Muscle of leg (tissue), 11 donors: ENCODE results near the gene SLC34A3. TPM values are rescaled to one million over a fixed set of nuclear protein-coding genes. Genes with fewer than 3 reads are reported as not detected.
"Not testable (repeated sequence)": the region's sequence is repeated elsewhere in the genome, so short reads cannot be mapped to it uniquely, and the experiment has no call there.

Experiments used
- DNase-seq: peaks from one replicate; pipeline ENCODE4 v3.0.0; 2013
- H3K27ac ChIP-seq: one replicate; pipeline ENCODE4 v1.5.1; 2013; ENCODE audit warnings: mild to moderate bottlenecking, low read length, control low read depth
- H3K27me3 ChIP-seq: one replicate; pipeline ENCODE4 v1.6.1; 2013; ENCODE audit warnings: low read length; ENCODE audit not compliant: control insufficient read depth, insufficient read depth
- H3K36me3 ChIP-seq: one replicate; pipeline ENCODE4 v1.6.1; 2013; ENCODE audit warnings: low read length; ENCODE audit not compliant: control insufficient read depth, insufficient read depth
- H3K4me1 ChIP-seq: one replicate; pipeline ENCODE4 v1.6.1; 2013; ENCODE audit warnings: low read length; ENCODE audit not compliant: control insufficient read depth, insufficient read depth
- H3K4me3 ChIP-seq: one replicate; pipeline ENCODE4 v1.5.1; 2013; ENCODE audit warnings: low read length, control low read depth
- H3K9me3 ChIP-seq: replicated peaks from 2 replicates; pipeline ENCODE4 v1.6.1; 2013; ENCODE audit warnings: low read depth, low read length; ENCODE audit not compliant: control insufficient read depth
- WGBS: methylation state at CpG from one replicate; pipeline ENCODE4 v1.1.5; 2013; ENCODE audit warnings: missing lambda C conversion rate; ENCODE audit not compliant: insufficient coverage; 5-methylcytosine and 5-hydroxymethylcytosine counted together
- polyA plus RNA-seq, 8 donors: library from polyadenylated mRNA; unstranded; fragments of 120-200 nt; gene quantifications; one replicate each; pipeline versions ENCODE4 v1.2.1 to v1.2.3, GENCODE V29; 2013; ENCODE audit warnings: inconsistent platforms in 1 of 8, low replicate concordance in 1 of 8; ENCODE audit not compliant: insufficient read length in 8 of 8, insufficient read depth in 1 of 8
- total RNA-seq: library from RNA; stranded (reverse); fragments of 120-200 nt; gene quantifications from one replicate; pipeline ENCODE4 v1.2.4, GENCODE V29; 2013

The SLC34A3 gene
- total and polyA plus RNA-seq, 9 donors: 0.04 to 3.6 (median 1.3) TPM

GRCh38 chr9:137251490-137252268 is 21.0 kb downstream of the SLC34A3 start:
- Histone ChIP-seq H3K4me3 (no peak overlapping the region), H3K36me3 (peaks cover 6% of the 10 kb centered on the region), H3K27ac (no peak overlapping the region), H3K27me3 (no peaks in the 10 kb centered on the region), H3K4me1 (peaks cover 42% of the 10 kb centered on the region), H3K9me3 (no peaks in the 10 kb centered on the region)
- no peak for DNase-seq
- 82% methylated on average over 13 of the region's 22 CpGs for WGBS

GRCh38 chr9:137252555-137253506 is 22.1 kb downstream of the SLC34A3 start:
- Histone ChIP-seq H3K4me1 (peaks cover 34% of the 10 kb centered on the region), H3K9me3 (no peaks in the 10 kb centered on the region), H3K4me3 (no peak overlapping the region), H3K36me3 (peaks cover 12% of the 10 kb centered on the region), H3K27me3 (no peaks in the 10 kb centered on the region), H3K27ac (no peak overlapping the region)
- 65% methylated on average over 25 of the region's 35 CpGs for WGBS
- no peak for DNase-seq

GRCh38 chr9:137253717-137254623 is 23.3 kb downstream of the SLC34A3 start:
- H3K4me1 ChIP-seq: peaks cover 32% of the 10 kb centered on the region
- no peaks in the 10 kb centered on the region for H3K9me3 ChIP-seq
- no peaks in the 10 kb centered on the region for H3K27me3 ChIP-seq
- peak overlapping the region; percentile 80 for H3K4me3 ChIP-seq
- 46% methylated on average over 21 of the region's 21 CpGs for WGBS
- no peak overlapping the region for H3K27ac ChIP-seq
- DNase-seq: no peak
- peaks cover 15% of the 10 kb centered on the region for H3K36me3 ChIP-seq

GRCh38 chr9:137254624-137255447 is 24.1 kb downstream of the SLC34A3 start, which contains the start of gene NELFB:
Gene NELFB, plus strand, starts transcription at chr9:137255327.
- H3K36me3 ChIP-seq: peaks cover 19% of the 10 kb centered on the region
- no peaks in the 10 kb centered on the region for H3K9me3 ChIP-seq
- H3K27ac ChIP-seq: peak within 1 kb of the TSS; percentile 82
- H3K27me3 ChIP-seq: no peaks in the 10 kb centered on the region
- peaks cover 32% of the 10 kb centered on the region for H3K4me1 ChIP-seq
- peak within 1 kb of the TSS; percentile 95 for H3K4me3 ChIP-seq
- DNase-seq: peak; percentile 96
- under 1% methylated on average over 100 of the region's 105 CpGs for WGBS

GRCh38 chr9:137255448-137256114 is 24.9 kb downstream of the SLC34A3 start:
- H3K27ac ChIP-seq: peak overlapping the region; percentile 20

GRCh38 chr9:137256362-137256761 is 25.7 kb downstream of the SLC34A3 start:
- H3K4me3 ChIP-seq: peak overlapping the region; percentile 95
- 85% methylated on average over 15 of the region's 15 CpGs for WGBS
- no peak for DNase-seq

More at GRCh38 chr9:137255448-137256114, 24.9 kb downstream of the SLC34A3 start:
- 1% methylated on average over 42 of the region's 51 CpGs for WGBS
- H3K4me3 ChIP-seq: peak overlapping the region; percentile 95
- no peaks in the 10 kb centered on the region for H3K27me3 ChIP-seq
- no peaks in the 10 kb centered on the region for H3K9me3 ChIP-seq
- peaks cover 28% of the 10 kb centered on the region for H3K4me1 ChIP-seq
- peaks cover 19% of the 10 kb centered on the region for H3K36me3 ChIP-seq
- no peak for DNase-seq

GRCh38 chr9:137256856-137257255 is 26.2 kb downstream of the SLC34A3 start:
- no peaks in the 10 kb centered on the region for H3K27me3 ChIP-seq
- WGBS: 95% methylated on average over 12 of the region's 15 CpGs
- peaks cover 19% of the 10 kb centered on the region for H3K36me3 ChIP-seq
- H3K4me3 ChIP-seq: no peak overlapping the region
- H3K4me1 ChIP-seq: peaks cover 23% of the 10 kb centered on the region
- H3K27ac ChIP-seq: no peak overlapping the region
- no peaks in the 10 kb centered on the region for H3K9me3 ChIP-seq
- no peak for DNase-seq

More at GRCh38 chr9:137256362-137256761, 25.7 kb downstream of the SLC34A3 start:
- Histone ChIP-seq H3K9me3 (no peaks in the 10 kb centered on the region), H3K4me1 (peaks cover 23% of the 10 kb centered on the region), H3K36me3 (peaks cover 19% of the 10 kb centered on the region), H3K27ac (no peak overlapping the region), H3K27me3 (no peaks in the 10 kb centered on the region)

GRCh38 chr9:137262173-137262908 is 31.6 kb downstream of the SLC34A3 start:
- H3K27me3 ChIP-seq, H3K4me3 ChIP-seq, H3K27ac ChIP-seq, H3K4me1 ChIP-seq, H3K9me3 ChIP-seq: not testable (repeated sequence)
- H3K36me3 ChIP-seq: peaks cover 49% of the 10 kb centered on the region
- peak; percentile 30 for DNase-seq
- 75% methylated on average over 2 of the region's 15 CpGs for WGBS
